Loucy (cell line): ENCODE measurements around the gene MYO3B.

Experiments used
- H2AFZ ChIP-seq: fragments of 200-600 bp; sonication (generic); 2 replicates; pipeline ENCODE4 v1.6.0; 2016; ENCODE audit warnings: antibody characterized with exemption, mild to moderate bottlenecking, low read length, moderate library complexity
- H3F3A ChIP-seq: fragments of 200-600 bp; 2 replicates; pipeline ENCODE4 v1.6.0; 2016; ENCODE audit warnings: antibody characterized with exemption, low read depth, mild to moderate bottlenecking
- H3K27me3 ChIP-seq: fragments of 200-600 bp; sonication (generic); 2 replicates; pipeline ENCODE4 v1.6.1; 2014; ENCODE audit warnings: low read length, mild to moderate bottlenecking; ENCODE audit not compliant: insufficient read depth, poor library complexity, severe bottlenecking
- H3K36me3 ChIP-seq: fragments of 200-600 bp; sonication (generic); 2 replicates; pipeline ENCODE4 v1.6.1; 2016; ENCODE audit warnings: low read length; ENCODE audit not compliant: insufficient read depth
- H3K4me1 ChIP-seq: fragments of 200-600 bp; sonication (generic); 2 replicates; pipeline ENCODE4 v1.5.1; 2014; ENCODE audit warnings: low read length, mild to moderate bottlenecking; ENCODE audit not compliant: insufficient read depth, poor library complexity, severe bottlenecking
- H3K4me2 ChIP-seq: fragments of 200-600 bp; sonication (generic); 2 replicates; pipeline ENCODE4 v1.6.0; 2014; ENCODE audit warnings: antibody characterized with exemption, low read length, low read depth, mild to moderate bottlenecking; ENCODE audit not compliant: poor library complexity, severe bottlenecking
- H3K4me3 ChIP-seq: fragments of 200-600 bp; sonication (generic); 2 replicates; pipeline ENCODE4 v1.5.1; 2014; ENCODE audit warnings: low read length, mild to moderate bottlenecking, mixed read lengths; ENCODE audit not compliant: poor library complexity, severe bottlenecking
- H3K79me2 ChIP-seq: fragments of 200-600 bp; sonication (generic); 2 replicates; pipeline ENCODE4 v1.6.1; 2014; ENCODE audit warnings: low read length; ENCODE audit not compliant: insufficient read depth
- H3K9ac ChIP-seq: fragments of 200-600 bp; sonication (generic); 2 replicates; pipeline ENCODE4 v1.6.0; 2014; ENCODE audit warnings: mild to moderate bottlenecking, low read depth, low read length, moderate library complexity; ENCODE audit not compliant: poor library complexity, severe bottlenecking
- H3K9me2 ChIP-seq: fragments of 200-600 bp; sonication (generic); replicated peaks from 2 replicates; pipeline ENCODE4 v1.6.1; 2016; ENCODE audit warnings: low read depth, low read length, mixed read lengths
- H3K9me3 ChIP-seq: fragments of 200-600 bp; sonication (generic); 2 replicates; pipeline ENCODE4 v1.6.1; 2014; ENCODE audit warnings: mild to moderate bottlenecking, antibody characterized with exemption, low read length, low read depth; ENCODE audit not compliant: insufficient read depth
- H4K20me1 ChIP-seq: fragments of 200-600 bp; sonication (generic); 2 replicates; pipeline ENCODE4 v1.6.0; 2014; ENCODE audit warnings: antibody characterized with exemption, low read length, mild to moderate bottlenecking; ENCODE audit not compliant: insufficient read depth, poor library complexity, severe bottlenecking
- EZH2phosphoT487 ChIP-seq: fragments of 200-600 bp; IDR thresholded peaks from 2 replicates; pipeline ENCODE4 v1.6.1; 2018; ENCODE audit warnings: antibody characterized with exemption, mild to moderate bottlenecking, moderate library complexity, borderline replicate concordance
- TF ChIP-seq, protein P1 (sequence below): fragments of 200-600 bp; sonication (generic); conservative IDR thresholded peaks from 2 replicates; pipeline ENCODE4 v1.5.1; 2014; ENCODE audit warnings: mild to moderate bottlenecking, antibody characterized with exemption, low read length

Gene MYO3B

DNA sequence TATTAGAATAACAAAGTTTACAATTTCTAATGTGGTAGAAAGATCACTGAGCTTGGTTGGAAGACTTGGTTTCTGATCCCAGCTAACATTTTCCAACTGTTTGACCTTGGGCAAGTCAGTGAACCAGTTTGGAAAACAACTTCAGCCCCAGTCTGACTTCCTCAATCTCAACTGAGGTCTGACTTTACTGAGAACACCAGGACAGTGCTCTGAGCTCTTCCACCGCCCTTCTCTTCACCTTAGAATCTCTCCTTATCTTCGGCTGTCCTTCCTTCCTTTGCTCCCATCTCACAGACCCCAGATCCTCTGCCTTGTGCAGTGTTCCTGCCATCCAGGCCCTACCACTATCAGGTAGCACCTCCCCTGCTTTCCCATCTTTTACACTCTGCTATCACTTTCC is 343.4 kb downstream of the MYO3B start:
- Histone ChIP-seq H3K36me3 (no peaks in the 10 kb centered on the region), H3K4me3 (no peak overlapping the region), H3F3A (no peaks in the 10 kb centered on the region), H3K4me2 (no peak overlapping the region), H3K79me2 (no peaks in the 10 kb centered on the region), H3K9ac (no peak overlapping the region), H3K9me2 (no peaks in the 10 kb centered on the region), H4K20me1 (no peaks in the 10 kb centered on the region), H3K4me1 (no peaks in the 10 kb centered on the region), H3K9me3 (no peaks in the 10 kb centered on the region), H2AFZ (no peak overlapping the region), H3K27me3 (peaks cover 61% of the 10 kb centered on the region)
- TF ChIP-seq, protein P1, sequence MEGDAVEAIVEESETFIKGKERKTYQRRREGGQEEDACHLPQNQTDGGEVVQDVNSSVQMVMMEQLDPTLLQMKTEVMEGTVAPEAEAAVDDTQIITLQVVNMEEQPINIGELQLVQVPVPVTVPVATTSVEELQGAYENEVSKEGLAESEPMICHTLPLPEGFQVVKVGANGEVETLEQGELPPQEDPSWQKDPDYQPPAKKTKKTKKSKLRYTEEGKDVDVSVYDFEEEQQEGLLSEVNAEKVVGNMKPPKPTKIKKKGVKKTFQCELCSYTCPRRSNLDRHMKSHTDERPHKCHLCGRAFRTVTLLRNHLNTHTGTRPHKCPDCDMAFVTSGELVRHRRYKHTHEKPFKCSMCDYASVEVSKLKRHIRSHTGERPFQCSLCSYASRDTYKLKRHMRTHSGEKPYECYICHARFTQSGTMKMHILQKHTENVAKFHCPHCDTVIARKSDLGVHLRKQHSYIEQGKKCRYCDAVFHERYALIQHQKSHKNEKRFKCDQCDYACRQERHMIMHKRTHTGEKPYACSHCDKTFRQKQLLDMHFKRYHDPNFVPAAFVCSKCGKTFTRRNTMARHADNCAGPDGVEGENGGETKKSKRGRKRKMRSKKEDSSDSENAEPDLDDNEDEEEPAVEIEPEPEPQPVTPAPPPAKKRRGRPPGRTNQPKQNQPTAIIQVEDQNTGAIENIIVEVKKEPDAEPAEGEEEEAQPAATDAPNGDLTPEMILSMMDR, result no peak
- TF ChIP-seq EZH2phosphoT487, result no peak

DNA sequence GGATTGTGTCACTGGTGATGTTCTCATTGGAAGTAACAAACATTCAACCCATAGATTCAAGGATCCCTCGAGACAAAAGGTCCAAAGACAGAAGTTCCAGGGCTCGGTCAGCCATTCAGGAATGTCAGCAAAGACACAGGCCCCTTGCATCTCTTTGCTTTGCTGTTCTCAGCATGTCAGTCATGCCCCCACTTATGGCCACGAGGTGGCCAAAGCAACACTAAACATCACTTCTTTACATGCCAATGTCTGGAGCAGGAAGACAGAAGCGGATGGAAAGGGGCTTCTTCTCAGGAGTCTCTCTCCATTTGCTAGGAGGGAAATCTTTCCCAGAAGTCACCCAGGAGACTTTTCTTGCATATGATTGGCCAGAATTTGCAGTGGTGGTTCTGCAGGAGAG is 345.6 kb downstream of the MYO3B start:
- H3K4me3 ChIP-seq, result no peak overlapping the region
- no peak overlapping the region for H3K9ac ChIP-seq
- H3F3A ChIP-seq, result no peaks in the 10 kb centered on the region
- H4K20me1 ChIP-seq, result no peaks in the 10 kb centered on the region
- TF ChIP-seq, protein P1, result no peak
- TF ChIP-seq EZH2phosphoT487, result no peak
- no peak overlapping the region for H2AFZ ChIP-seq
- H3K79me2 ChIP-seq, result no peaks in the 10 kb centered on the region
- H3K4me2 ChIP-seq, result no peak overlapping the region
- H3K36me3 ChIP-seq, result no peaks in the 10 kb centered on the region
- H3K4me1 ChIP-seq, result no peaks in the 10 kb centered on the region
- no peaks in the 10 kb centered on the region for H3K9me3 ChIP-seq
- peaks cover 45% of the 10 kb centered on the region for H3K27me3 ChIP-seq
- no peaks in the 10 kb centered on the region for H3K9me2 ChIP-seq

DNA sequence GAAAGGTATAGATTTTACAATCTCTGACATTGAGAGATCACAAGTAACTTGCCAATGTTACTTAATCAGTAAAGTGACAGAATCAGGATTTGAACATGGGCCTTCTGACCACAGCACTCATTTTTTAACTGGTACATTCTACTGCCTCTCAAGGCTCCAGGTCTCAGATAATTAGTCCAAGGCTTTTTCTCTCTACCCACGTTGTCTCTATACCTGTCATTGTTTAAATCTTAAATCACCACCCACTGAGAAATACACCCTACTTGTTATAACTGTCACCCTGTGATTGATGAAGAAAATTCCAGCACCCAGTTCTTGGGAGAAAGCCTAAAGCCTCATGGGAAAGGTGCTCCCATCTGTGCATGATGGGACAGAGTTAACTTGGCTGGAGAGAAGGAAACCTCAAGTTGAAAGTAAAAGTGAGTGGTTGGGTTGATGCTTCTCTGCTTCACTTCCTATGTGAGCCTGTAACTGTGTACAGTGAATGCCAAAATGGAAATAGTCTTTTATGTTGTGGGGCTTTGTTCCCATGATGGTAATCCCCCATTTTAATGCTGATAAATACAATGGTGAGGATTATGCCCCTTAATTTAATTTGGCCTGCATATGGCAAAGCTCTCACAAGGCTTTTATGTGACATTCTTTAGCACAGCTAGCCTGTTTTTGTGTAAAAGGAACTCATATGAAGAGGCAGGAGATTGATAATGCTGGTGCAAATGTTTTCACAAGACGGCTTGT is 347.1 kb downstream of the MYO3B start:
- Histone ChIP-seq H3K4me1 (no peaks in the 10 kb centered on the region), H4K20me1 (no peaks in the 10 kb centered on the region), H3K9me3 (no peaks in the 10 kb centered on the region), H2AFZ (no peak overlapping the region), H3K79me2 (no peaks in the 10 kb centered on the region), H3F3A (no peaks in the 10 kb centered on the region), H3K4me3 (no peak overlapping the region), H3K36me3 (no peaks in the 10 kb centered on the region), H3K4me2 (no peak overlapping the region), H3K9ac (no peak overlapping the region), H3K9me2 (no peaks in the 10 kb centered on the region), H3K27me3 (peaks cover 34% of the 10 kb centered on the region)
- TF ChIP-seq EZH2phosphoT487, result no peak
- TF ChIP-seq, protein P1, result no peak
